Activated CD8-positive, alpha-beta memory T cell treated with anti-CD3 and anti-CD28 coated beads for 36 hours (primary cell): Measurements from ENCODE around the gene CCT7. TPM values are rescaled to one million over a fixed set of nuclear protein-coding genes. Genes with fewer than 3 reads are reported as not detected.

Experiments used
- CTCF ChIA-PET: fragments of 350-600 bp; sonication (Branson Sonifier 250); formaldehyde crosslinking; loops from one replicate; lab custom pipeline; 2021; ENCODE audit warnings: antibody characterized with exemption; lab: Charles Lee
- POLR2A ChIA-PET: fragments of 350-600 bp; sonication (Branson Sonifier 250); formaldehyde crosslinking; loops from one replicate; lab custom pipeline; 2021; ENCODE audit warnings: antibody characterized with exemption; lab: Charles Lee
- total RNA-seq, 2 experiments: library from RNA; stranded (reverse); gene quantifications; one replicate each; pipeline ENCODE4 v1.2.3, GENCODE V29; 2021

CCT7 gene
- total RNA-seq, 2 experiments from 2014 or later, result 750 to 751 TPM

DNA sequence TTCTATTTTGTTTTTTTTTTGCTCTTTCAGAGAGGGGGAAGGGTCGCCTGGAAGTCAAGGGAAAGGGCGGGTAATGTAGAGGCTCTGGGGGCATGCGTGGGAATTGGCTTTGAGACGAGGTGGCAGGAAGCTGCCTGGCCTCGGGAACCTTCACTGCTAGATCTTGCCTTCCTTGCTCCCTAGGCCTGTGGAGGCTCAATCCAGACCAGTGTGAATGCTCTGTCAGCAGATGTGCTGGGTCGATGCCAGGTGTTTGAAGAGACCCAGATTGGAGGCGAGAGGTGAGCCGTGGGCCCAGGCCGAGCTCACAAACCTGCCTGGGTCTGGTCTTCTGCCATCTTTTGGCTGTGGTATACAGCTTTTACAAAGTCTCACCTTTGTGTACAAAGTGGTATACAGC is 15.5 kb downstream of the CCT7 start:
- POLR2A ChIA-PET, result no interaction called here

DNA sequence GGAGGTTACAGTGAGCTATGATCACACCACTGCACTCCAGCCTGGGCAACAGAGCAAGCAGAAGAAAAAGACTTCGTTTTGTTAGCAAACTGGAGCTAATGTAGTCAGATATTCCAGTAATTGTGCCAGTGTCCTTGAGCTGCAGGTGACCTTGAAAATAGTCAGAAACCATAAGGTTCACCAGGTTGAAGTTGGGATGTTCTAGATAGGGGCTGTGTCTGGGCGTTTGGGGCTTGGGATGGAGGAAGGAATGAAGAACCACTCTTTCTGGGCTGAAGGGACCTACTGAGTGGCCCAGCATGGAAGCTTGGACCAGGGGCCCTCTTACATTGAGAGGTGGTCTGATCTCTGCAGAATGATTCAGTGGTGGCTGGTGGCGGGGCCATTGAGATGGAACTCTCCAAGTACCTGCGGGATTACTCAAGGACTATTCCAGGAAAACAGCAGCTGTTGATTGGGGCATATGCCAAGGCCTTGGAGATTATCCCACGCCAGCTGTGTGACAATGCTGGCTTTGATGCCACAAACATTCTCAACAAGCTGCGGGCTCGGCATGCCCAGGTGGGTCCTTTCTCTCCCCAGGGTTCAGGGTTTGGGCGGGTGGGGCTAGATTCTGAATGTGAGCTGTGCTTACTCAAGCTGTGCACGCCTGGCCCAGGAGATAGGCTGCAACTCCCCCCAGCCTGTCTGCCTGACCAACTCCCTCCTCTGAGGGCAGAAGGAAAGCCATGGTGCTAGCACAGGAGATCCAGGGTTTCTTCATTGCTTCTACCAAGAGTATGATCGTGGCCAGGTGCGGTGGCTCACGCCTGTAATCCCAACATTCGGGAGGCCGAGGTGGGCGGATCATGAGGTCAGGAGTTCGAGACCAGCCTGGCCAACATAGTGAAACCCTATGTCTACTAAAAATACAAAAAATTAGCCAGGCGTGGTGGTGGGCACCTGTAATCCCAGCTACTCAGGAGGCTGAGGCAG is 17.1 kb downstream of the CCT7 start:
- CTCF ChIA-PET, result interaction anchor here (1.5 to 1.7 kb wide), 2 partner anchors 17 to 27 kb away, joined by 3 to 6 read pairs; partner anchors contain the start of gene CCT7
- POLR2A ChIA-PET, result no interaction called here

More for the DNA sequence above, 15.5 kb downstream of the CCT7 start:
- CTCF ChIA-PET, result interaction anchor here (0.6 to 1.7 kb wide), 3 partner anchors 16 to 1142 kb away, joined by 3 to 6 read pairs (median 3); partner anchors contain the start of gene CCT7

DNA sequence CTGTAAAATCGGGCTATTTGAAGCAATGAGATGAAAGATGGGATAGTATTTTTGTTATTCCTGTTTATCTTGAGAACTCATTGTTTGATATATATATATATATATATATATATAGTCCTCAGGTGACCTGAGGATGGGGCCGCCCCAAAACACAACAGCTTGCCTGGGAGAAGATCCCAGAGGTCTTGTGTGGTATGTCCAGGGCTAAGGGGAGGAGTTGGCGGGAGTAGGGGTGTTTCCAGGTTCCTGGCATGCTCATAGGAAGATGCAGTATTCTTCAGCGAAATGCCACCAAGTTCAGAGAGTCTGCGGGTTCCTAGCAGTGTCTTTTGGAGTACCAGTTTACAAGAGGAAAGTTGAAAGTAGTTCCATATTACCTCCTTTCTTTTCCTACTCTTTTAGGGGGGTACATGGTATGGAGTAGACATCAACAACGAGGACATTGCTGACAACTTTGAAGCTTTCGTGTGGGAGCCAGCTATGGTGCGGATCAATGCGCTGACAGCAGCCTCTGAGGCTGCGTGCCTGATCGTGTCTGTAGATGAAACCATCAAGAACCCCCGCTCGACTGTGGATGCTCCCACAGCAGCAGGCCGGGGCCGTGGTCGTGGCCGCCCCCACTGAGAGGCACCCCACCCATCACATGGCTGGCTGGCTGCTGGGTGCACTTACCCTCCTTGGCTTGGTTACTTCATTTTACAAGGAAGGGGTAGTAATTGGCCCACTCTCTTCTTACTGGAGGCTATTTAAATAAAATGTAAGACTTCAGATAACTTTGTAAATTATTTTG is 18.3 kb downstream of the CCT7 start:
- CTCF ChIA-PET, result no interaction called here
- POLR2A ChIA-PET, result interaction anchor here (0.5 to 0.7 kb wide), 2 partner anchors 18 to 37 kb away, joined by 3 read pairs; no protein-coding TSS in a partner anchor

DNA sequence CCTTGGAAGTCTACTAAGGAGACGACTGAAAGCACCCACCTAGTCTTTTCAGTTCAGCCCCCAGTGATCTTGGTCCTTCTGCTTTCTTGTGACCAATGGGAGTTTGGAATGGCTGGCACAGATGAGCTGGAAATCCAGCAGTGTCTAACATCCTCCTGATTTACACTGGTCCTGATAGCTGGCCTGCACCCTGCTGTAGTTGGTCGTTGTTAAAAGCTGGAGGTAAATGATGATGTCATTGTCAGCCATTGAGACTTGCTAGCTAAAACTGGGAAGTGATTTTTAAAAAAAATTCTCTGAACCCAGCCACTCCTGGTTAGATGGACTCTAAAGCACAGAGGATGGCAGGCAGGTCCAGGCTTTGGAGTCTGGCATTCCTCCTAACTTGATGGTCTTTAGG is 19.3 kb downstream of the CCT7 start:
- ChIA-PET CTCF (no interaction called here), POLR2A (interaction anchor here (0.6 kb wide), 1 partner anchor 15 kb away, joined by 3 read pairs; no protein-coding TSS in a partner anchor)

DNA sequence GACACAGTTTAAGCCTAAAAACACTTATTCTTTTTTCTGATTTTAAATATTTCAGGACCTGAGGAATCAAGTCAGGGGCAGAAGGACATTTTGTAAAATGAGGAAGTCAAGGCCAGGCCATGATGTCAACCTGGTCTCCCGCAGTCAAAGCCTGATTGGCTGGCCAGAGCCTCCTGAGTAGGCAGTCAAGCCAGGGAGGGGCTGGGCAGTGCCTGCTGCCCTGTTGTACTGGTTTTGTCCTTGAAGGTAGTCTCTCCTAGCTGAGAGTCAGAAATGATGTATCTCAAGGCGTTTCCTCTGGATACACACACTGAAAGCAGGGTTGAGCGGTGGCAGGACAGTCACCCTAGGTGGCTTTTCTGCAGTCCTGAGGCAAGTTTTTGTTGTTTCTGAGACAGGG is 19.8 kb downstream of the CCT7 start:
- POLR2A ChIA-PET, result interaction anchor here (1.4 to 1.6 kb wide), 2 partner anchors 9 to 10 kb away, joined by 4 to 5 read pairs; no protein-coding TSS in a partner anchor
- CTCF ChIA-PET, result no interaction called here

DNA sequence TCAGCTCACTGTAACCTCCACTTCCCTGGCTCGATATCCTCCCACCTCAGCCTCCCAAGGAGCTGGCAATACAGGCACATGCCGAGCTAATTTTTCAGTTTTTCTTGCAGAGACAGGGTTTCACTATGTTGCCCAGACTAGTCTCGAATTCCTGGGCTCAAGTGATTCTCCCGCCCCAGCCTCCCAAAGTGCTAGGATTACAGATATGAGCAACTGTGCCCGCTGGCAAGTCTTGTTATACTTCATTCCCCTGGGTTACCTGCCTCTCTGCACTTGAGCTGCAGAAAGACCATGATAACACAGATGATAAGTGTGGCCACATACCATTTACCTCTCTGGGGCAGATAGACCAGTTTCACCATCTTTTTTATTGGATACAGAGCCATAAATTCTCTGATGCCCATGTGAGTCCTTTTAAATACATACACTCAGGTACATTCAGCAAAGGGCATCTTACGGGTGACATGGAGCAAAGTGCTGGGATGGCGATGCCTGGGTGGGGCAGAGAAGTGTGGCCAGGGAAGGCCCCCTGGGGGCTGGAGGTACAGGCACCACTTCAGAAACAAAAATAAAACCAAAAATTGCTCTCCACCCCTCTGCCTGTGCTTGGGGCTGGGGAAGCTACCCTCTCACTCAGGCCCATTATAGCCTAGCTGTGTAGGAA is 20.4 kb downstream of the CCT7 start:
- ChIA-PET POLR2A (interaction anchor here (1.4 to 1.6 kb wide), 2 partner anchors 9 to 10 kb away, joined by 4 to 5 read pairs; no protein-coding TSS in a partner anchor), CTCF (no interaction called here)

DNA sequence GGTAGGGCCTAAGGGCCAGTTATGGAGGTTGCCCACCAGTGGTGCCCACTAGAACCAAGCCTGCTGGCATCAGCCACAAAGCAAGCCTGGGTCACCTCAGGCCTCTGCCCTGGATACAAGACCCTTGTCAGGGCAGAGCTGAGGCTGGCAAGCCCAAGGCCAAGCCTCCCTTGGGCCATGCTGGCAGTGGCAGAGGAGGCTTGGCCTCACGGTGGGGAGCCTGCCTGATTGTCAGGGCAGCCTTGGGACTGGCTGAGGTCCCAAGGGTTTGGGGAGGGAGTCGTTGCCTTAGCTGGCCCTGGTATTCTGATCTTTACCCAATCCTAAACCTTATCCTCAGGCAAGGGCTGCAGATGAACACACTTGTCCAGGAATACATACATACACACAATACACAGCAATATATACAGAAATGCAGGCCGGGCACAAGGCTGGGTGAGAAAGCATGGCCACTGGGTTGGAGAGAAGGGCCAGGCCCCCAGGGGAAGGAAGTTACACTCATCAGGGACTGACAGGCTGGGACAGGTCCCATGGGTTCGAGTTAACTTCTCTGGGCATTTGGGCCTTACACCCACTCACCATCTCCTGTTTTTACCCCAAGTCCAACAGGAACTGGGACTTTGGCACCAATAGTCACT is 21.0 kb downstream of the CCT7 start:
- CTCF ChIA-PET, result no interaction called here
- POLR2A ChIA-PET, result interaction anchor here (1.4 to 1.6 kb wide), 2 partner anchors 8 to 10 kb away, joined by 4 to 5 read pairs; no protein-coding TSS in a partner anchor

DNA sequence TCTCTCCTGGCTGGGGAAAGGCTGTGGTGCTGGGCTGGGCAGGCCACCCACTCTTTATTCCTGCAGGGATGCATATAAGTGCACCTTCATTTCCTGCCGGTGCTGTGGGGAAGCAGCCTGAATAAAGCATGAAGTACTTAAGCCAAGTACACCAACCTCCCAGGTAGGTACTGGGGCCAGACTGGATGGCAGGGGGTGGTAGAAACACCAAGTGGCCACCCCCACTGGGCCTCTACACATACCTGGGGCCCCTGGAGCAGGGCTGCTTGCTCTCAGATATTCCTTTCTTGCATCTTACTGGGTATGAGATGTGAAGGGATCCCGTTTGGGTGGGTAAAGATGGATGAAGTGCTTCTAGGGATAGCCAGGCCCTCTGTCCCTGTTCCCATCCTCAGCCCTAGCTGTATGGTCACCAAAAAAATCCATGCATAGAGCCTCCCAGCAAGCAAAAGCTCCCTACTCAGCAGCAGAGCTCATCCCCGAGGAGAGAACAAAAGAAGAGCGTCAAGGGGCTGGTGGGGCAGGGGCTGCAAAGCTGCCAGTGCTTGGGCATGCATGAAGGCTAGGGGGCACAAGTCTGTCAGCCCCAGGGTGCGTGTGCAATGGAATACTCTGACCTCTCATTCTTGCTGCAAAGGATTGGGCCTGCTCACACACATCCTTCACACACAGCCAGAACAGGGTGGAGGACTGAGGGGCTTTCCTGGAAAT is 22.0 kb downstream of the CCT7 start:
- CTCF ChIA-PET, result no interaction called here
- POLR2A ChIA-PET, result no interaction called here

DNA sequence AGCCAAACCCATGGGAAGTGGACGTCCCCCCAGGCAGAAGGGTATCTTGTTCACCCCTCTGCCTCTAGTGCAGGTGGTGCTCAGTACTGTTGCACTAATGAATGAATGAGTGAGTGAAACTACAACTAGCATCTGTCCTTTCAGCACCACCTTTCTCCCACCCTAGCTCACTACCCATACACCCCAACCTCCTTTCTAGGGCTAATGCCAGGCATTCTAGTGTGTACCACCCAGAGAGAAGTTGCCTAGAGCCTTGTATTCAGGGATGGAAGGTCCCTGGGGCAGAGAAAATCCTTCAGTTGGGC is 22.5 kb downstream of the CCT7 start:
- CTCF ChIA-PET, result no interaction called here
- POLR2A ChIA-PET, result interaction anchor here (1.7 kb wide), 1 partner anchor 12 kb away, joined by 4 read pairs; no protein-coding TSS in a partner anchor

DNA sequence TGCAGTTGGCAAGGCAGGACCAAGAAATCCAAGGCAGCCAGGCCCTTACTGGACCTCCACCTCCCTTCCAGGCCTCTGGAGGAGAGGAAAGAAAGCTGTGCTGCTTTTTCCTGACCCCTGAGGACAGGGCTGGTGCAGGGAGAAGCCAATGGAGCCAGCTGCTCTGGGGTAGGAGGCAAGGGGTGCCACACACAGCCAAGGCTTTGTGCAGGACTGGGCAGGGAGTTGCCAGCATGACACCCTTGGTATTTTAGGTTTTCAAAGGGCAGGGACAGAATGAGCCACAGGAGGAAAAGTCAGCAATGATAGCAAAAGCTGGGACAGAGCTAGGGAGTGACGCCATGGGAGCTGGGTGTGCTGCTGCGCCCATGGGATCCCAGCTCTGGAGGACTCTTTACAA is 22.9 kb downstream of the CCT7 start:
- ChIA-PET CTCF (interaction anchor here (1.0 kb wide), 1 partner anchor 9 kb away, joined by 4 read pairs; no protein-coding TSS in a partner anchor), POLR2A (interaction anchor here (1.7 kb wide), 1 partner anchor 11 kb away, joined by 4 read pairs; no protein-coding TSS in a partner anchor)

DNA sequence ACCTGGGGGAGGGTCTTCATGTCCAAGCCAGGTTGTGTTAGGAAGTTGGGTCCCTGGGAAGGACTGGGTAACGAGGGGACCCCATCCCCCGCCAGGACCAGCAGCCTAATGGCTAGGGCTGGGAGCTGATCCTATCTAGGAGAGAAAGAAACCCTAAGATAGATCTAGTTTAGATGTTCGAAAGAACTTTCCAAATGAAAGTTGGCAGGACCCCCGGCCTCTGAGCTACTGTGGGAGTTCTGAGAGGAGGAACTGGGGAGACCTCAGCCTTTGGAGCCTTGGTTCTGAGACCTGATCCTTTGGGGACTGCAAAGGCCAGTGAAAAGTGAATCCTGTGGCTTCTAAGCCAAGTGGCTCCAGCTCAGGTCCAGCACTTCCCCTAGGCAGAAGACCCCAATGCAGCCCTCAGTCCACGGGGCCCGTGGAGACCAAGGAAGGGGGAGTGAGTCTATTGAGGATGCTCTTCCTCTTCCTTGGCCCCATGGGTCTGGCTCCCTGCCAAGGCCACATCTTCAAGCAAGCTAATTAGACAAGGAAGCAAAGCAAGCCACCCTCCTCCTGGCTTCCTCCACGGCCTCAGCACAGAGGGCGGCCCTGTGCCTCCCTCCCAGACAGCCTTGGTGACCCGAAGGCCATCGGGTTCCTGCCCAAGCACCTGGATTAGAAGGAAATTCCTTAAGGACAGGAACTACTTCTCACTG is 23.5 kb downstream of the CCT7 start:
- ChIA-PET POLR2A (interaction anchor here (1.7 kb wide), 1 partner anchor 11 kb away, joined by 4 read pairs; no protein-coding TSS in a partner anchor), CTCF (interaction anchor here (1.0 to 1.4 kb wide), 3 partner anchors 9 to 33 kb away, joined by 3 to 4 read pairs (median 3); no protein-coding TSS in a partner anchor)

DNA sequence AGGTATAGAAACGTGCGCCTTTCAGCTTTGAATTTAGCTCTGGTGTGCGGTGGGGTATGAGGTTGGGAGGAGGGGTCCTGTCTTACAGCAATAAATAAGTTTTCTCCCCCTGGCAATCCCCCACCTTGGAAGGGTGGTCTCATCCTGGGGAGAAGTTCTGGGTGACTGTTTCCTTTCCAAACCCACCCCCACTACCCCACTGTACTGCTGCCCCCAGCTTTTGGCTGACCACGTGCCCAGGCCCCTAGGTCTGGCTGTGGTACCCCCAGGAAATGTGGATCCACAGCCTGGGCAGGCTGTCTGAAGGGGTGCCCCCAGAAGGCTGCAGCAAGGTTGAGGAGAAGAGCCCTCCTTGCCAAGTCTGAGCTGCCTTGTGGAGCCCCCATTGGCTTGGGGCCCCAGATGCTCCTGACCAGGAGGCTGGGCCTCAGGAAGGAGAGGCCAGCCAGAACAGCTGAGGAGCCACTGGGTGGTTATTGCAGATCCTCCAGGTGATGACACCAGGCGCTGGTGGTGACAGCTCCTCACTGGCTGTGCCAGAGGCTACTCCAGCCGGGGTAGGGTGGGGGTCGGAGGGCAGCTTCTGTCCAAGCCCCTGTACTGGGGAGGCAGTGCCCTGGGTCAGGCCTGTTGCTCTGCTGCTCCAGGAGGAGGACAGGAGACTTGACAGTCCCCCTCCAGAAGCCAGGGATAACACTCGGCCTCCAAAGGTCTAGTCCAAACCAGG is 24.2 kb downstream of the CCT7 start:
- CTCF ChIA-PET, result interaction anchor here (1.0 to 1.4 kb wide), 3 partner anchors 10 to 32 kb away, joined by 3 to 4 read pairs (median 3); no protein-coding TSS in a partner anchor
- POLR2A ChIA-PET, result interaction anchor here (1.7 kb wide), 1 partner anchor 10 kb away, joined by 4 read pairs; no protein-coding TSS in a partner anchor

DNA sequence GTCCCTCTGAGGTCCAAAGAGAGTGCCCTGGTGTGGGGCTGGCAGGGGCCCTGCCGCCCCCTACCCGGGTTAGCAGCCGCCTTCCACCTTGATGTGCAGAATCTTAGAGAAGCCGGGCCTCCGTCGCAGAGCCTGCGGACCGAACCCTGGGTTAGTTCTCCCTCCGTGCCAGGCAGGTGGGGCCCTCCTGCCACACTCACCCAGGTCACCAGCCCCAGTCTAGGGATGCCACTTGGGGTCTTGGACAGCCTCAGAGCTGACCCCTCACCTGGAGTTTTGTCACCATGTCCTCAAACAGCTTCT is 24.8 kb downstream of the CCT7 start:
- ChIA-PET POLR2A (no interaction called here), CTCF (interaction anchor here (1.4 kb wide), 1 partner anchor 14 kb away, joined by 3 read pairs; no protein-coding TSS in a partner anchor)

DNA sequence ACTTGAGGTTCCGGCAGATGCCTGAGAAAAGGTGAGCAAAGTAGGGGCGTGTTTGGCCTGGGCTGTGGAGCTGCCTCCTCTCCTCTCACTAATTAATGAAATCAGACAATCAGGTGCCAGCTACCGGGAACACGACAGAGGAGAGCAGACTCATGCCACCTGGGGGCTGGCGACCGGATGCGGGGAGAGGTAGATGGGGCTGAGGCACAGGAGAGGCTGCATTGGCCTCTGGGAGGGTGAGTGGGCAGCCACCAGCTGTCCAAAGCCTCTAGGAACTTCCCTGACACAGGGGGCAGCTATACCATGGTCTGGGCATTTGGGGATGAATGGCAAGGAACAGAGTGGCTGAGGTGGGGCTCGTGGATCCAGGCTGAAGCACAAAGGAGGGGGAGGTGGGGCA is 25.2 kb downstream of the CCT7 start:
- CTCF ChIA-PET, result interaction anchor here (1.0 kb wide), 1 partner anchor 82 kb away, joined by 3 read pairs; no protein-coding TSS in a partner anchor
- POLR2A ChIA-PET, result no interaction called here

DNA sequence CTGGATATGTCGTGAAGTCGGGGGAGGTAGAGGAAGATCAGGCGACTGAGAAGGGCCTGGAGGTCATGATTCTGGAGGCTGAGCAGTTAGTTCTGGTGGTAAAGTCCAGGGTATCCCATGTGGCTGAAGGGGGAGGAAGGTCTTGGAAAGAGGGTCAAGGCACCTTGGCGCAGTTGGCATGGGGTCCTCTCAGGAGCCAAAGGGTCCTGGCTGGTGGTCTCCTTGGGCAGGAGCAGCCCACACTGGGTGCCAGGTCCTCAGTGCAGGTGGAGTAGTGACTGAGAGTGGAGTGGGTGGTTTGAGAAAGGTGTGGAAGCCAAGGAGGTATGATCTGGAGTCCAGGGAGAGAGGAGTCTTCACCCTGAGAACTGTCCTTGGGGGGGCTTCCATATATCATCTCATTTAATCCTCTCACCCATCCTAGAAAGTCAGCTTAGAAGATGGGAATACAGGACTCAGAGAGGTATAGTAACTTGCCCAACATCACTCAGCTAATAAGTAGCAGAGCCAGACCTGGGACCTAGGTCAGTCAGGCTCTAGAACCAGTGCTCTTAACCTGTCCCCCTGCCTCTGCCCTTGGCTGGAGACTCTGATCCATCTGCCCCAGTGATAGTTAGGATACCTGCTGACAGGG is 25.7 kb downstream of the CCT7 start:
- ChIA-PET POLR2A (no interaction called here), CTCF (interaction anchor here (1.0 kb wide), 1 partner anchor 83 kb away, joined by 3 read pairs; no protein-coding TSS in a partner anchor)
